Measurements from ENCODE around the gene TMEM132A.
A peak's percentile ranks its signal among the peaks of the same experiment; 100 is the strongest.
"Not testable (repeated sequence)": the region's sequence is repeated elsewhere in the genome, so short reads cannot be mapped to it uniquely, and the experiment has no call there.

Gene TMEM132A

DNA sequence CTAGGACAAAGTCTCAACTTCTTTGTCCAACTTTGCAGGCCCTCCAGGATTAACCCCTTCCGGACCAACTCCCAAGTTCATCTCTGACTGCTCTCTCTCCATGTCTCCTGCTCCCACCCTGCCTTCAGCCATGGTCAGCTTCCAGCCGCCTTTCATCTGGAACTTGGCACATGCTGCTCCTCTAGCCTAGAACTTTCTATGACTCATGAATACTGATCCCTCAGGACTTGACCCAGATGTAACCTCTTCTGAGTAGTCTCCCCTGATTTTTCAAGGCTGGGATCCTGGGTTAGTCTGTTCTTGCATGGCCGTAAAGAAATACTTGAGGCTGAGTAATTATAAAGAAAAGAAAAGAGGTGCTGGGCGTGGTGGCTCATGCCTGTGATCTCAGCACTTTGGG, 32.9 kb downstream of the TMEM132A start:
- DNase-seq (ENCODE audit: low spot score), result no peak

DNA sequence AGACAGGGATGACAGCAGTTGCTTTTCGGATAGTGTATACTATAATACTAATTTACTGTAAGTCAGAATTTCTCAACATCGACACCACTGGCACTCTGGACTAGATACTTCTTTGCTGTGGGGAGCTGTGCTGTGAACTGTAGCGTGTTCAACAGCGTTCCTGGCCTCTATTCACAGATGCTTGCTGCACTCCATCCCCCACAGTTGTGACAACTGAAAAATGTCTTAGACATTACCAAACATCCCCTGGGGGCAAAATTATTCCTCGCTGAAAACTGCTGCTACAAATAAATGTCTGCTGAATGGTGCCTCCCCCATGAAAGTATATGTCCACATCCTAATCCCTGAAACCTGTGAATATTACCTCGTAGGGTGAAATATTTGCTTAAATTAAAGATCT, 35.2 kb downstream of the TMEM132A start:
- DNase-seq (ENCODE audit: low spot score), result no peak

DNA sequence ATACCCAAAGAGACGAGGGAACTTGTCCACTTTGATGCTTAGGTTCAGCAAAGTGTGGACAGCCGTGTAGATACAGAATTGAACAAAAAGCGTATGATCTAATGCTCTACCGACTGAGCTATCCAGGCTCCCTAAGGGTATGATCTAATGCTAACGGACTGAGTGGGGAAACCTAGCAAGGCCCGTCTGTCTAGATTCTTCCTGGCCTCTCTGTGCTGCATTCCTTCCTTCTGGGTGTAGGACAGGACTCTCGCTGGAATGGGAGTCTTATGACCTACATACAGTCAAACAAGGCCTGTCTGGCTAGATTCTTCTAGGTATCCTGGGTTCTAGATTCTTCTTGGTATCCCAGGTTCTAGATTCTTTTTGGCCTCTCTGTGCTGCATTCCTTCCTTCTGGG, 36.1 kb downstream of the TMEM132A start:
- DNase-seq (ENCODE audit: low spot score), result no peak

DNA sequence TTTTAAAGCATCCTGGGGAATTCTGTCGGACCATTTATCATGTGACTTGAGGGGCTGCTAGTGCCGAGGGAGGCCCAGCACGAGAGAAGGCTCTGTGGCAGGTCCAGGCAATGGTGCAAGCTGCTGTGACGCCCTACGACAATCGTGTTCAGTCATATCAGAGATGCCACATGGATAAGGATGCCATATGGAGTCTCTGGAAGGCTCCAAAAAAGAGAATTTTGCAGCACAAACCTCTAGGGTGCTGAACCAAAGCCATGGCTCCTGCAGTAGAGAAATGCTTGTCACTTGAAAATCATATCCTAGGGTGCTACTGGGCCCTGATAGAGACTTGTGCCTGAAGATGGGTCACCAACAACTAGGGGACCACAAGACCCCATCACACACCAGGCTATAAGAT, 40.5 kb downstream of the TMEM132A start:
- DNase-seq (ENCODE audit: low spot score), result no peak

DNA sequence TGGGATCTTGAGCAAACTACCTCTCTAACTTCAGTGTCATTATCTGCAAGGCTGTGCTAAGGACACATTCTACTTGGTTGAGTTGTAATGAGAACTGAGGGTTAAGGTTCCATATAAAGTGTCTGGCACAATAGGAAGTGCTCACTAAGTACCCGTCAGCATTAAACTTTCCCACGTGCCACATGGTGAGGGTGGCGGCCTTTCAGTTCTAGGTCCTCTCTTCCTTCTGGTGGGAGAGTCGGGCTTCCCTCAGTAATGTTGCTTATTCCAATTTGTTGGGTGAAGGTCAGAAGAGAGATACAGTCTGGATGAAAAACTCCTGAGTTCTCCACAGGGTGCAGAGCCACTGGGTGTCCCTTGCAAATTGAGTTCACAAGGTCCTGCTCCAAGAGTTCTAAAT, 42.6 kb downstream of the TMEM132A start:
- DNase-seq (ENCODE audit: low spot score), result no peak

DNA sequence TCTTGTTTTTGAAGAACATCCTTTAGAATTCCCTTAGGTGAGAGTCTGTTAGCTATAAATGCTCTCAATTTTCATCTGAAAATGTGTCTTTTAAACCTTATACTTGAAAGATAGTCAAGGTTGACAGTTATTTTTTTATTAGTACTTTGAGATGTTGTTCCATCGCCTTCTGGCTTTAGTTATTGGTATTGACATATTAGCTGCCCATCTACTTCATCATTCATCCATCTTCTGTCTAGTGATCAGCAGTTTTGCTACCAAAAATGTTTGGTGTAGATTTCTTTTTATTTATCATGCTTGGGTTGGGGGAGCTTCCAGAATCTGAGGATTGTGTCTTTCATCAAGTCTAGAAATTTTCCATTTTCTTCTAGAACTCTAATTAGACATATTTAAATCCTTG, 44.0 kb downstream of the TMEM132A start:
- no peak for DNase-seq (ENCODE audit: low spot score)

DNA sequence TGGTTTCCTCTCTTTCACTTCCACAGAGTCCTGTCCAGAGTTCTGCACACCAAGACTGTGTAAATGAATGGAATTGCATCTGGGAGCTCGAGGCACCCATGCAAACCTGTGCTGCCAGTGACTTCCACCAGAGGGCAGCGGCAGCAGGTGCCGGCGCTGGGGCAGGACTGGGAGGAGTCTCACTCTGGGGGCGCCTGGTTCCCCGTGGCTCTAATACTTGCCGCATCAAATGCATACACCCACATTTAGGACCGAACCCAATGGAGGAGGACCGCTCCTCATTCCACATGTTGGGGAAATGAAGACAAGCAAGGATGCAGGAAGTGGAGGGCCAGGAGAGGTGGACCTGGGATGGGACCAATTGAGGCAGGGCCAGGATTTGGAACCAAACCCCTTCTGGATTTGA, 46.1 kb downstream of the TMEM132A start:
- DNase-seq (ENCODE audit: low spot score), result peak; percentile 84

DNA sequence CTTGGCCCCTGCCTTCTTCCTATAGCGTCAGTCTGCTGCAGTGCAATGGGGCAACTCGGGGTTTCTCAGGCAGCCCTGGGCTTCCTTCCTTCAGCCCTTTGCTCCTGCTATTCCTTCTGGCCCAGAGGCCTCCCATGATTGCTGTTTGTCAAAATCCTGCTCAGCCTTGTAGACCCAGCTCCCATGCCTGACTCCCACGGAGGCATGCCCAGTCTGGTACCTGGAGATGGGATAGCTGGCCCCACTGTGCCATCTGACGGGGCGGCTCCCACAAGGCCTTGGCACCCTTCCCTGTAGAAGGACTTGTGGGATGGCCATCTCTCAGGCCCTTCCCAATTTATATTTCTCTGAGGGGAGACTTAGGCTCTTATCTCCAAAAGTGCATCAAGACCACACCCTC, 46.6 kb downstream of the TMEM132A start:
- DNase-seq (ENCODE audit: low spot score), result no peak

DNA sequence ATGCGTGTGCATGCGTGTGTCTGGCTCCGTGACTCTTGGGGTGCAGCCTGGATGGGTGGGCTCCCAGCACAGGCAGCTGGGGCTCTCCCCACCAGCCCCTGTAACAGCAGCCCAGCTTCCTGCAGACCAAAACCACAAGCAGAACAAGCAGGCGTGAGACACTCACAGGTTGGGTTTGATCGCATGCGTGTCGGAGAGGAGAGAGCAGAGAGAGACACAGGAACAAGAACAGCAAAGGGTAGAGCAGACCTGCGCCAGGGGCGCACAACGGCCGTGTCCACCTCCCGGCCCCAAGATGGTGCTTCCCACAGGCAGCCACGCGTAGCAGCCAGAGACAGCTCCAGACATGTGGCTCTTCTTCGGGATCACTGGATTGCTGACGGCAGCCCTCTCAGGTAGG, 47.3 kb downstream of the TMEM132A start, which contains the start of gene CD6:
Gene CD6, plus strand, starts transcription at position 161 of the 400 bp plus-strand sequence. Its CDS starts 186 bp downstream, at position 347.
- DNase-seq (ENCODE audit: low spot score), result peak; percentile 73

DNA sequence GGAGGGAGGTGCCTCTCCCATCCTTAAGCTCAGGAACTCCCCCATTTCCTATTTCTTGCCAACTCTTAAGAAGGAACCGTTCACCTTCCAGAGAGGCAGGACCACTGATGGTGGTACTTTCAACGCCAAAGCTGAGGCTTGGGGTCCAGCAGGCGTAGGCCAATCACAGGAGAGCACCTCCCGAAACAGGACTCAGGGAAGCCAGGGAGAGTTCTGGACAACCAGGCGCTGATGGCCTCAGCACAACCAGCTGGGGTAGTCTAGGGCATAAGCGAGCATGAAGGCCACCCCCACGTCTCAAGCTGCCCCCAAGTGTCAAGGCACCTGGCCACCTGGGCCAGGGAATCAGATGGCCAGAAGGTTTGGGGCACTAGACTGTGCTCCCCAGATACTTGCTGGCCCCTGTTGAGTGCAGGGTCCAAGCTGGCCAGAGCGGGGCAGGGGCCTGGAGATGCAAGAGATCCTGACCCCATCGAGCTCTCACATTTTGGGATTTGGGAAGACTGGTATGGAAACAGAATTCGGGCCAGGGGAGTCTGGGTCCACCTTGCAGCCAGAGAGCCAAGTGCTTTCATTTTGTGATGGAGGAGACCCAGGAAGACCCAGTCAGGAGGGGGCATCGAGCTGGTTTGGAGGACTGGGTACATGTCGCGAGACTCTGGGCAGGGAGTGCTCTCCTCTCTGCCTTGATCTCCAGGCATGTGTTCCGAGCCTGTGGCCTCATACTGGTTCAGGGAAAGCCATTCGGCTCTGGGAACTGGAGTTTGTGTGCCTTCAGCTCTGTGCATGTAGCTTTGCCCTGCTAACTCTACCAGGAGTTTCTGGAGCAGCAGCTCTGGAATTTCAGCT, 48.1 kb downstream of the TMEM132A start:
- peak; percentile 33 for DNase-seq (ENCODE audit: low spot score)

DNA sequence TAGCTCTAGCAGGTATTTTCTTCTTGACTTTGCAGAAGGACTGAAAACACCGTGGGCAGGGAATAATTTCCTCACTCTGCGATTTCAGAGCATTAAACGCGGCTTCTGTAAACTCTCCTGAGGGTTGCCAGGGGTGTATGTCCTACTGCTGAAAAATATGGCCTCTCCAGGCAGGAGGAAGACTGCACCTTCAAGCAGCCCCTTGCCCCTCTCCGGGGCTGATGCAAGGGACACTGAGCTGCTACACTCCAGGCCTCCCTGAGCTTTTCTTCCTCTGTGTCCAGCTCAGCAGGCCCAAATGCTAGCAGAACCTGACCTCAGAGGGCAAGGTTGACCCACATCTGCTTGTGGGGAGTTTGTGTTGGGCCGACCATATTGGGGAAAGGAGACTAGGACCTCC, 49.4 kb downstream of the TMEM132A start:
- no peak for DNase-seq (ENCODE audit: low spot score)

DNA sequence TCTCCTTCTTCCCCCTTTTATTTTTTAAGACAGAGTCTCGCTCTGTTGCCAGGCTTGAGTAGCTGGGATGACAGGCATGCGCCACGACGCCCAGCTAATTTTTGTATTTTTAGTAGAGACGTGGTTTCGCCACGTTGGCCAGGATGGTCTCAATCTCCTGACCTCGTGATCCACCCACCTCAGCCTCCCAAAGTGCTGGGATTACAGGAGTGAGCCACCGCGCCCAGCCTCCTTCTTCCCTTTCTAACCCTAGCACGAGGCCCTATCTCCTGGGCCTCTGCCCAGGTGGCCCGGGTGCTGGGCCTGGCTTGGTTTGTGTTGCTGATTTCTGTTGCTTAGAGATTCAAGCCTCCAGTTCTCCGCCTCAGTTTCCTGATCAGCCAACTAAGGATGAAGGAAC, 50.1 kb downstream of the TMEM132A start:
- DNase-seq (ENCODE audit: low spot score), result not testable (repeated sequence)

DNA sequence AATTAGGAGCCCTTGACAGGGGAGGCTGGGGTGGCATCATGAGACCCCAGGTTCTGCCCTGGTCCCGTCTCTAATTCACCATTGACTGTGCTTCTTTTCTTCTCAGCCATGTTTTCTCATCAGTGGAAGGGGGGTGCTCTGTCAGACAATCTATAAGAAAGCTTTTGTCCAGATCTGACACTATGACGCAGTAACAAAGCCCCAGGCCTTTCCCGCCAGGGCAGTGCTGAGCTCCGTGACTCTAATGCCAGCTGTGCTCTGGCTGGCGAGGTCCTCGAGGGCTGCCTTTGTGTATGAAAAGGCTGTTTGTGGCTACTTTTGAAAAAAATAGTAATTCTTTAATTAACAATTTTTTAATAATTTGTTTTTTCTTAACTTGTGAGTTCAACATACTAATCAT, 50.5 kb downstream of the TMEM132A start:
- peak; percentile 30 for DNase-seq (ENCODE audit: low spot score)

DNA sequence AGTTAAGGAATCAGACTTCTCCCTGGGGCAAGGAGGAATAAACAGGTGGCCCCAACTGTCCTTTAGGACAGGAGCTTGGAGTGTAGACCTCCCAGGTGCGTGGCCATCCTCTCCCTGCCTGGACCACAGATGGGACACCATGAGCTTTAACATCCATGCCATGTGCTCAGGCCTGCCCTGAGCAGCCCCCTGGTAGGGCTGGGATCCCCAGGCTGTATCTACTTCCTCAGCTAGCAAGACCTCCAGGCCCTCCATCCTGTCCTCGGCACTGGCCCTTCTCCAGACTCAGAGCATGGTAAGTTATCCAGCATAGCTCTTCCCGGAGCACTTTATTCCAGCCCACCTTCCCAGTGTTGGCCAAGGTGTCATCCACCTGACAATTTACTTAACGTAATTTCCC, 53.0 kb downstream of the TMEM132A start:
- DNase-seq (ENCODE audit: low spot score), result no peak

DNA sequence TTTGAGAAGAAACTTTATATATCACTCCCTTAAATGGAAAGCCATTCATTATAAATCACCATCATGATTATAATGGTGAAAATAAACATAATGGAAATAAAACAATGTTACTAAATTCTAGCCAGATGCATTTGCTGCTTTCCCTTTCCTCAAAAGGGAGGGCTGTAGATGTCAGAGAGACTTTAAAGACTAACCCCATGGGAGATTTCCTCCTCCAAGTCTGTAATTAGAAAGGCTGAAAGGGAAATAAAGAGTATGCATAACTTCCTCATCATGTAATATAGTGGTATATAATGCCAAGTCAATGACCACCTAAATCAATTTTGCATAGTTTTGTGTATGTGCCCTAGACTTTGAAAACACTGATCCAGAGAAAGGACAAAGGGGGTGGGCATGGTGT, 53.6 kb downstream of the TMEM132A start:
- no peak for DNase-seq (ENCODE audit: low spot score)

DNA sequence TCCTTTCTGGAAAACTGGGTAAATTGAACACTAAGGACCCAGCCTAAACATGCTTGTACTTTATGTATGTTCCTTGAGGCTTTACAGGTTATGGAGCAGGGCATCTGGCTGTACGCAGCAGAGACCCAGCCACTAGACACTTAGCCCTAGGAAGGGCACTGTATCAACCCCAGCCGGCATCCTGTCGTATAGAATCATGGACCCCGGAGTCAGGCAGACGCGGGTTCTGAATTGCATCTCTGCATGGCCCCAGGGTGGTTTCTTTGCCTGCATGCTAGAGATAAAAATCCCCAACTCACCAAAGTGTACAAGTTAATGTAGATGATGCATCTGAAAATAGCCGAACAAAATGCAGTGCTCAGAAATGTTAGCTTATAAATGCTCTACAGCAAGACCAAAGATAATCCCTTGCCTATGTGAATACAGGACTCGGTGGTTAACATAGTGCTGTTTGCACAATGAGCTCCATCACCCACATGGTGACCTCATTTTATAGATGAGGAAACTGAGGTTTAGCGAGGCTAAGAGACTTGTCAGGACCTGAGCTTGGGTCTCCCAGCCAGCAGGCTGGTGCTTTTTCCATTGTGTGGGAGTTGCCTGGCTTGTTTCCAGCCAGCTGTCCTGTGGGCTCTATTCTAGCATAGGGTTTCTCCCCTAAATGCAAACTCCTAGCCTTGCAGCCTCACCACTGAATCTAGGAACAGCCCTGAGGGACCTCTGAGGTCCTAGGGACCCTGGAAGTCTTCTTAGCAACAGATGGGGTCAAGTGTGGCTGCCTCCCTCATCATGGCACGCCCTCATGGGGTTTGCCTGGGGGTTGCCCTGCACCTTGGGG, 54.5 kb downstream of the TMEM132A start:
- peak; percentile 54 for DNase-seq (ENCODE audit: low spot score)

DNA sequence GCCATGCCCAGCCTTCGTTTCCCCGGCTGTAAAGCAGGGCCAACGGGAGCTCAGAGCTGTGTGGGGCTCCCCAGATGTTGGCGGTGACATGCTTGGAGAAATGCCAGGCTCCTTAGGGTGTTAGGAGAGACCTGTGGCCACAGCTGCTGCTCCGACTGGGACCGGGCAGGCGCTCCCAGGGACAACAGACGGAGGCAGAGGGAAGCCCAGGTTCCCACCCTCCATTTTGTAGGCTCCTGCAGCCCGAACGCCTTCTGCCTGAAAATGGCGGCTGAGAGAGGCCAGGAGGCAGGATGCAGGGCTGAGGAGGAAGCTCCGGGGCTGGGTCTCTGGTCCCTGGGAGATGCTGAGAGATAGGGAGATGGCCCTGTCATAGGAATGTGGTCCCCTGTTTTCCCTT, 57.3 kb downstream of the TMEM132A start:
- no peak for DNase-seq (ENCODE audit: low spot score)

DNA sequence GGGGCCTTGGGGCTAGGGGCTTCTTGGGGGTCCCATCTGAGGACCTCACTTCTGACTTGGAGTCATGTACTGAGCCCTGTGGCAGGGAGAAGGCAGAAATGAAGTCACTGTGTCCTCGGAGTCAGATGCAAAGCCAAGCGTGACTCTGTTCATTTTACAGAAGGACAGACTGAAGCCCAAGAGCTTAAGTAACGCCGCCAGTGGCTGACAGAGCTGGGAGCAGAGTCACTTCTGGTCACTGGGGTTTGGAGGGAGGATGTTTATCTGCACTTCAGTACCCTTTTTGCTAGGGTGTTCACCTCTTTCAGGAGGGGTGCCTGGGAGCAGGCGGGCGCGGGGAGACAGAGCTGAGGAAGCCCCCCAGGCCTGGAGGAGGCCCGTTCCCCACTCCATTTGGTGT, 57.9 kb downstream of the TMEM132A start:
- no peak for DNase-seq (ENCODE audit: low spot score)

DNA sequence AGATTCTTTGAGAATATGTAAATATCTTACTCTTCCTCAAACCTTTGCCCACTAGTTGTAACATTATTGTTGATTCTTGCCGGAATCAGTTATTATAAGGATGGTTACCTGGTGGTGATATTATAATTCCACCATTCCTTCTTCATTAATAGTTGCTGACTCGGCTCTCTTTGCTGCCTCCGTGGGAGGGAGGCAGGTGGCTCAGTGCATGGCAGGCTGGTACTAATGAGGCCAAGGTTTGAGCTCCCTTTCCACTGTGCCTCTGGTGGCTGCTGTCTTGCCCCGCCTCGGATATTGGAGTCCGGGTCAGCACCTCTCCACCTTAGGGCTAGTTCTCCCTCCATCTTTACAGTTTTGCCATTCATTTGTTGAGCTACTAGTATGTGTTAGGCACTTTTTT, 59.9 kb downstream of the TMEM132A start:
- DNase-seq (ENCODE audit: low spot score), result no peak

DNA sequence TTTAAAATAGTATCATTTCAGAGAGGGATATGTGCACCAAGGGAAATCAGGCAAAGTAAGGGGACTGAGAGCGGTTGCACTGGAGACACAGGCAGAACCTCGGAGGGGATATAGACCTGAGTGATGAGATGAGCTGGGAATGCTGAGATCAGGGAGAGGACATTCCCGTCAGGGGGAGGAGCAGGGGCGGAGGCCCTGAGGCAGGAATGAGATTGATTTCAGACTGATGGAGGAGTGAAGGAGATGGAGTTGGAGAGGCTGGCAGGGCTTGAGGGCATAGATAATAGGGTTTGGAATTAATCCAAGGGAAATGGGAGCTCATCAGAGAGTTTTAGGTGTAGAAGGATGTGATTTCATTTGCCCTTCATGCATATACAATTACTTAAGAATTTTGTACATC, 60.4 kb downstream of the TMEM132A start:
- no peak for DNase-seq (ENCODE audit: low spot score)

DNA sequence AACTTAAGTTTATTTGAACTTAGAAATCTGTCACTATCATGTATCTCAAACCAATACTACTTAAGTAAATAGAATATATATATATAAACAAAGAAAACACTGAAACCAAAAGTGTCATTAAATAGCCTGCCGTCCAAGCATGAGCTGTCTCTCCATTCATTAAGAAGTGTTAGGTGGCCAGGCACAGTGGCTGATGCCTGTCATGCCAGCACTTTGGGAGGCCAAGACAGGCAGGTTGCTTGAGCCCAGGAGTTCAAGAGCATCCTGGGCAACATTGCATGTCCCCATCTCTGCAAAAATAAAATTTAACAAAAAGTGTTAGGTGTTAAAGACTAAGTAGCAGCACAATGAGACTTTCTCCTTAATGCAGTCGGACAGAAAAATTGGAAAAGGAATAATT, 61.2 kb downstream of the TMEM132A start:
- no peak for DNase-seq (ENCODE audit: low spot score)

DNA sequence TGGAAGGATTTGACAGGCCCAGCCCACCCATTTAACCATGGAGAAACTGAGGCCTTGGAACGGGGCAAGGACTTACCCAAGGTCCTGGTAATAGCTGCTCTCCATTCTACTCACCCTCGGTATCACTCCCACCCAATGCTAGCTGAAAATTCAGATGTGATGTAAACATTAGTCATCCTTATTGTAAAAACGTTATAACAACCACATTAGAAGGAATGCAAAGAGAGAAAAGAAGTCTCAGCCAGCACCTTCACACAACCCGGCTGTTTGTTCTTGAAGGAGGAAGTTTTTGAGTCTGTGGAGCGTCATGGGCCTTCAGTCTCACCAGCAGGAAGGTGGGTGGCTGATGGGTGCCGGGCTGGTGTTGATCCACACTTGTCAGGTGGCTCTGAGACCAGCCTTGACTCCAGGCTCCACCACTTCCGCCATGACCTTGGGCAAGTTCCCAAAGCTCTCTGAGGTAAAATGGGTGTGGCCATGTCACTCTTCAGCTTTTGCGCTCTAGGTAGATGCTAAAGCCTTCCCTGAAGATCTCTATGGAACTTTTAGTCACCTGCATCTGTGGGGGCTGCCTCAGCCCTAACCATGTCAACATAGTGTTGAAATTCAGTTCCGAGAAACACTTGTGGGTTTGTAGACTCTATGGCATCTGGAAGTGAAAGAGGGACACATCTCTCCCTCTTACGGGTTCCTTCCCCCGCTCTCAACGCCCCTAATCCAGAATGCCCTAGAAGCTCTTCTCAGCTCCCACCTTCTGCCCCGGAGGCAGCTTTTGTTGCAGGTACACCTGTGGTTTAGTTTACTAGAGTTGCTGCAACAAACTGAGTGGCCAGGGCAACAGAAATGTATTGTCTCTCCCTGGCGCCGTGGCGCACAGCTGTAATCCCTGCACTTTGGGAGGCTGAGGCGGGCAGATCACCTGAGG, 62.0 kb downstream of the TMEM132A start:
- peak; percentile 93 for DNase-seq (ENCODE audit: low spot score)
